Mesenchymal stem cell (in vitro differentiated cells and primary cell): ENCODE results near the gene TMEM253.

Experiments
- DNase-seq: peaks from one replicate; pipeline ENCODE4 v3.0.0-alpha.2; 2013
- H2AFZ ChIP-seq: one replicate; pipeline ENCODE4 v1.6.1; 2013; ENCODE audit warnings: low read depth, mild to moderate bottlenecking, control low read depth, inconsistent platforms, low read length, moderate library complexity
- H2AK5ac ChIP-seq: 2 replicates; pipeline ENCODE4 v1.6.1; 2013; ENCODE audit warnings: low read length, moderate library complexity, mild to moderate bottlenecking, inconsistent platforms; ENCODE audit not compliant: severe bottlenecking
- H2BK120ac ChIP-seq: one replicate; pipeline ENCODE4 v1.6.1; 2013; ENCODE audit warnings: low read depth, mild to moderate bottlenecking, inconsistent platforms, low read length, moderate library complexity
- H2BK12ac ChIP-seq, 2 experiments: one replicate each; pipeline ENCODE4 v1.6.1; 2013; ENCODE audit warnings: inconsistent platforms in 2 of 2, low read length in 2 of 2, mild to moderate bottlenecking in 2 of 2, moderate library complexity in 2 of 2, control low read depth in 1 of 2
- H2BK15ac ChIP-seq: one replicate; pipeline ENCODE4 v1.6.1; 2013; ENCODE audit warnings: mild to moderate bottlenecking, low read depth, inconsistent platforms; ENCODE audit not compliant: poor library complexity, severe bottlenecking
- H2BK5ac ChIP-seq: 2 replicates; pipeline ENCODE4 v1.6.1; 2013; ENCODE audit warnings: low read depth, mild to moderate bottlenecking, low read length, control low read depth, inconsistent platforms; ENCODE audit not compliant: poor library complexity, severe bottlenecking
- H3K14ac ChIP-seq, 2 experiments: one replicate each; pipeline ENCODE4 v1.6.1; 2013; ENCODE audit warnings: inconsistent platforms in 2 of 2, low read length in 2 of 2, control low read depth in 1 of 2, mild to moderate bottlenecking in 1 of 2, moderate library complexity in 1 of 2
- H3K18ac ChIP-seq, 2 experiments: one replicate each; pipeline ENCODE4 v1.6.1; 2013; ENCODE audit warnings: inconsistent platforms in 2 of 2, low read length in 2 of 2, control low read depth in 1 of 2, low read depth in 1 of 2, mild to moderate bottlenecking in 1 of 2
- H3K23ac ChIP-seq, 2 experiments: one replicate each; pipeline ENCODE4 v1.6.1; 2013; ENCODE audit warnings: inconsistent platforms in 2 of 2, low read length in 2 of 2, mild to moderate bottlenecking in 2 of 2, moderate library complexity in 2 of 2, control low read depth in 1 of 2
- H3K27ac ChIP-seq: 2 replicates; pipeline ENCODE4 v1.5.1; 2013; ENCODE audit warnings: mild to moderate bottlenecking, moderate library complexity, low read length, control low read depth, inconsistent platforms; ENCODE audit not compliant: poor library complexity, severe bottlenecking
- H3K27me3 ChIP-seq, 2 experiments: 2 replicates each; pipeline versions ENCODE4 v1.6.1 to v1.7.0; 2013; ENCODE audit warnings: low read length in 2 of 2, mild to moderate bottlenecking in 2 of 2, moderate library complexity in 2 of 2, control low read depth in 1 of 2, inconsistent platforms in 1 of 2; ENCODE audit not compliant: control insufficient read depth in 1 of 2, insufficient read depth in 1 of 2
- H3K36me3 ChIP-seq, 2 experiments: 2 replicates each; pipeline versions ENCODE4 v1.6.1 to v1.7.0; 2013; ENCODE audit warnings: low read length in 2 of 2, control low read depth in 1 of 2, inconsistent platforms in 1 of 2, low read depth in 1 of 2, mild to moderate bottlenecking in 1 of 2; ENCODE audit not compliant: insufficient read depth in 2 of 2, control insufficient read depth in 1 of 2
- H3K4ac ChIP-seq, 2 experiments: one replicate each; pipeline ENCODE4 v1.6.1; 2013; ENCODE audit warnings: inconsistent platforms in 2 of 2, low read length in 2 of 2, mild to moderate bottlenecking in 2 of 2, moderate library complexity in 2 of 2, control low read depth in 1 of 2, low read depth in 1 of 2
- H3K4me1 ChIP-seq: 2 replicates; pipeline ENCODE4 v1.6.1; 2013; ENCODE audit warnings: low read depth, low read length, control low read depth; ENCODE audit not compliant: control insufficient read depth, insufficient read depth
- H3K4me2 ChIP-seq: 2 replicates; pipeline ENCODE4 v1.6.1; 2013; ENCODE audit warnings: low read length, mild to moderate bottlenecking, inconsistent platforms; ENCODE audit not compliant: poor library complexity, severe bottlenecking
- H3K4me3 ChIP-seq, 2 experiments: 2 replicates each; pipeline versions ENCODE4 v1.5.1 to v1.7.0; 2013; ENCODE audit warnings: low read length in 2 of 2, mild to moderate bottlenecking in 2 of 2, control low read depth in 1 of 2, low read depth in 1 of 2; ENCODE audit not compliant: insufficient read depth in 1 of 2
- H3K79me1 ChIP-seq: replicated peaks from 2 replicates; pipeline ENCODE4 v1.6.1; 2013; ENCODE audit warnings: mild to moderate bottlenecking, control low read depth, low read length, inconsistent platforms; ENCODE audit not compliant: poor library complexity, severe bottlenecking
- H3K9ac ChIP-seq: 2 replicates; pipeline ENCODE4 v1.7.0; 2013; ENCODE audit warnings: mild to moderate bottlenecking, low read length, moderate library complexity
- H3K9me3 ChIP-seq: 2 replicates; pipeline ENCODE4 v1.7.0; 2013; ENCODE audit warnings: mild to moderate bottlenecking, low read length; ENCODE audit not compliant: control insufficient read depth
- H4K8ac ChIP-seq: one replicate; pipeline ENCODE4 v1.6.1; 2013; ENCODE audit warnings: inconsistent platforms, mild to moderate bottlenecking, low read length, moderate library complexity
- H4K91ac ChIP-seq: one replicate; pipeline ENCODE4 v1.6.1; 2013; ENCODE audit warnings: mild to moderate bottlenecking, low read length, inconsistent platforms
- WGBS: methylation state at CpG from one replicate; pipeline ENCODE4 v1.1.7; 2013; ENCODE audit warnings: mixed read lengths; 5-methylcytosine and 5-hydroxymethylcytosine counted together

TMEM253 gene

DNA sequence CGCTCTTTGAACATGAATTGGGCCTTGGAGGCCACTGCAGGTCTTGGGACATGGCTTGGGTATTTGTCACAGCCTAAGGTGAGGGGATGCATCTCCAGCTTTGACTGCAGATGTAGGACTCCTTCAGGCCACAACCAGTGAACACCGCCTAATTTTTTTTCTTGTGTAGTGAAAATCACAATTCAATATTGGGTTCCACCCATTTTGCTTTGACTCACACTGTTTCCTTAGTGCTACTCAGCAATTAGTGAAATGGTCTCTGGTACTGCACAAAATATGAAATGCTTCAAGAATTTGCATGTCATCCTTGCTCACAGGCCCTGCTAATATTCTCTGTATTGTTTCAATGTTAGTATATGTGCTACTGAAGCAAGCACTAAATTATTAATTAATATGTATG, 12.5 kb downstream of the TMEM253 start:
- no peak overlapping the region for H2AFZ ChIP-seq
- DNase-seq, result no peak
- no peak overlapping the region for H3K4me3 ChIP-seq
- no peak overlapping the region for H3K4me2 ChIP-seq
- WGBS, result 88% methylated on average over 1 of the region's 2 CpGs
- no peaks in the 10 kb centered on the region for H3K9me3 ChIP-seq
- no peak overlapping the region for H3K14ac ChIP-seq
- no peaks in the 10 kb centered on the region for H3K4me1 ChIP-seq
- H2BK12ac ChIP-seq, result no peak overlapping the region
- H2BK120ac ChIP-seq, result no peak overlapping the region
- H2AK5ac ChIP-seq, result no peak overlapping the region
- H3K27ac ChIP-seq, result no peak overlapping the region
- no peak overlapping the region for H4K8ac ChIP-seq
- H3K9ac ChIP-seq, result no peak overlapping the region
- H3K18ac ChIP-seq, result no peak overlapping the region
- H2BK15ac ChIP-seq, result no peak overlapping the region
- no peak overlapping the region for H2BK5ac ChIP-seq
- no peak overlapping the region for H3K4ac ChIP-seq
- H3K27me3 ChIP-seq, result peaks cover 0 to 24% of the 10 kb centered on the region in 2 experiments
- no peak overlapping the region for H3K23ac ChIP-seq
- no peaks in the 10 kb centered on the region for H3K79me1 ChIP-seq
- no peaks in the 10 kb centered on the region for H3K36me3 ChIP-seq
- no peak overlapping the region for H4K91ac ChIP-seq

GRCh38 chr14:21118933-21119332, 18.1 kb downstream of the TMEM253 start:
- H3K79me1 ChIP-seq, result no peaks in the 10 kb centered on the region
- no peak overlapping the region for H2BK5ac ChIP-seq
- no peaks in the 10 kb centered on the region for H3K36me3 ChIP-seq
- no peak overlapping the region for H2AK5ac ChIP-seq
- H2BK15ac ChIP-seq, result no peak overlapping the region
- H4K91ac ChIP-seq, result no peak overlapping the region
- WGBS, result 100% methylated on average over 1 of the region's 3 CpGs
- no peak overlapping the region for H2AFZ ChIP-seq
- no peaks in the 10 kb centered on the region for H3K4me1 ChIP-seq
- no peaks in the 10 kb centered on the region for H3K9me3 ChIP-seq
- H3K9ac ChIP-seq, result no peak overlapping the region
- H3K27me3 ChIP-seq, result peaks cover 0 to 18% of the 10 kb centered on the region in 2 experiments
- H3K4me2 ChIP-seq, result no peak overlapping the region
- H3K23ac ChIP-seq, result no peak overlapping the region
- H3K4ac ChIP-seq, result no peak overlapping the region
- no peak overlapping the region for H4K8ac ChIP-seq
- H3K4me3 ChIP-seq, result no peak overlapping the region
- no peak overlapping the region for H3K27ac ChIP-seq
- H2BK120ac ChIP-seq, result no peak overlapping the region
- no peak for DNase-seq
- no peak overlapping the region for H2BK12ac ChIP-seq
- no peak overlapping the region for H3K18ac ChIP-seq
- H3K14ac ChIP-seq, result no peak overlapping the region

DNA sequence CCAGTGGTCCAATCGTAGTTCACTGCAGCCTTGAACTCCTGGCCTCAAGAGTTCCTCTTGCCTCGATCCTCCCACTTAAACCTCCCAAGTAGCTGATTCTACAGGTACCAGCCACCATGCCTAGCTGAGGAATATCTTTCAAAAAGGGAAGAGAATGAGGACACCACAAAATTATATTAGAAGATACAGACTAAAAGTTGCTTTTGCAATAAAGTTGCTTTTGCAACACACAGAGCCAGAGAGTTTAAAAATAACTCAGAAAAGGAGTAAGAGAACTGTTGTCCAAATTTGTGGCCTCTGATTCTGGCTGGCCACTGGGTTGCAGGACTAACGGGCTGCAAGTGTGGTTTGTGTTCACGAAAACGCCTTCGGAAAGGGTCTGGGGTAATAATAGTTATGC, 19.8 kb downstream of the TMEM253 start:
- WGBS, result 28% methylated on average over 2 of the region's 6 CpGs
- DNase-seq, result no peak
- no peak overlapping the region for H3K14ac ChIP-seq
- H4K8ac ChIP-seq, result no peak overlapping the region
- no peaks in the 10 kb centered on the region for H3K4me1 ChIP-seq
- no peak overlapping the region for H3K23ac ChIP-seq
- no peak overlapping the region for H3K9ac ChIP-seq
- H3K9me3 ChIP-seq, result peaks cover 6% of the 10 kb centered on the region
- H2BK5ac ChIP-seq, result no peak overlapping the region
- H3K18ac ChIP-seq, result no peak overlapping the region
- no peak overlapping the region for H2BK15ac ChIP-seq
- H3K79me1 ChIP-seq, result no peaks in the 10 kb centered on the region
- no peak overlapping the region for H4K91ac ChIP-seq
- no peak overlapping the region for H3K4ac ChIP-seq
- H2AFZ ChIP-seq, result no peak overlapping the region
- H2AK5ac ChIP-seq, result no peak overlapping the region
- no peak overlapping the region for H2BK12ac ChIP-seq
- no peak overlapping the region for H2BK120ac ChIP-seq
- no peak overlapping the region for H3K4me2 ChIP-seq
- no peak overlapping the region for H3K4me3 ChIP-seq
- H3K27me3 ChIP-seq, result peaks cover 0 to 18% of the 10 kb centered on the region in 2 experiments
- H3K27ac ChIP-seq, result no peak overlapping the region
- no peaks in the 10 kb centered on the region for H3K36me3 ChIP-seq

DNA sequence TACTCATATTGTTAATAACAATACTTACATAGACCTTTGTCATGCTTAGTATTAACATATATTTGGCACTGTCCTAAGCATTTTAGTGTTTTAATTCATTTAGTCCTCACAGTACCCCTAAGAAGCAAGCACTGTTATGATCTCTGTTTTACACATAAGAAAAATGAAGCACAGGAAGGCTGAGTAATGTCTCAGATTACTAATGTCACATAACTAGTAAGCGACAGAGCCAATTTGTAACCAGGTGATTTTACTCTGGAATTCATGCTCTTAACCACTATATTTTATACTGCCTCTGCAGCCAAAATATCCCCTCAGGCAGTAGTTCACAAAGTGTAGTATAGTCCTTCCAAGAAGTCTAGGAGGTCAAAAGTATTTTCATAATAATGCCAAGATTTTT, 20.3 kb downstream of the TMEM253 start:
- no peak overlapping the region for H3K9ac ChIP-seq
- peaks cover 8% of the 10 kb centered on the region for H3K9me3 ChIP-seq
- H3K18ac ChIP-seq, result no peak overlapping the region
- H3K4ac ChIP-seq, result no peak overlapping the region
- no peak overlapping the region for H4K91ac ChIP-seq
- no peak overlapping the region for H2BK15ac ChIP-seq
- no peaks in the 10 kb centered on the region for H3K79me1 ChIP-seq
- H2BK120ac ChIP-seq, result no peak overlapping the region
- H3K14ac ChIP-seq, result no peak overlapping the region
- H3K4me2 ChIP-seq, result no peak overlapping the region
- no peak overlapping the region for H2AK5ac ChIP-seq
- H3K4me1 ChIP-seq, result no peaks in the 10 kb centered on the region
- WGBS, result 88% methylated on average over 1 of the region's 1 CpG
- H3K27me3 ChIP-seq, result peaks cover 0 to 19% of the 10 kb centered on the region in 2 experiments
- DNase-seq, result no peak
- no peak overlapping the region for H2BK12ac ChIP-seq
- no peak overlapping the region for H3K23ac ChIP-seq
- H3K27ac ChIP-seq, result no peak overlapping the region
- H3K36me3 ChIP-seq, result no peaks in the 10 kb centered on the region
- H3K4me3 ChIP-seq, result no peak overlapping the region
- H4K8ac ChIP-seq, result no peak overlapping the region
- H2BK5ac ChIP-seq, result no peak overlapping the region
- no peak overlapping the region for H2AFZ ChIP-seq
